CD4-positive, alpha-beta memory T cell (primary cell): ENCODE results near the gene SLC39A11. TPM values are rescaled to one million over a fixed set of nuclear protein-coding genes. Genes with fewer than 3 reads are reported as not detected.
"Not testable (repeated sequence)": the region's sequence is repeated elsewhere in the genome, so short reads cannot be mapped to it uniquely, and the experiment has no call there.

Source experiments
- CTCF ChIA-PET: fragments of 350-600 bp; sonication (Branson Sonifier 250); formaldehyde crosslinking; loops from one replicate; lab custom pipeline; 2021; ENCODE audit warnings: inconsistent platforms; ENCODE audit not compliant: partially characterized antibody; lab: Charles Lee
- POLR2A ChIA-PET: fragments of 350-600 bp; sonication (Branson Sonifier 250); formaldehyde crosslinking; loops from one replicate; lab custom pipeline; 2021; ENCODE audit not compliant: partially characterized antibody; lab: Charles Lee
- DNase-seq, 5 donors: peaks; one replicate each; pipeline versions ENCODE4 v3.0.0 to v3.0.0-alpha.2; 2020 to 2022; ENCODE audit warnings: mixed read lengths in 1 of 5
- H3K27ac ChIP-seq: one replicate; pipeline ENCODE4 v1.7.0; 2013; ENCODE audit warnings: low read depth, low read length
- H3K27me3 ChIP-seq: 2 replicates; pipeline ENCODE4 v1.7.0; 2013; ENCODE audit warnings: mild to moderate bottlenecking, low read length, moderate library complexity; ENCODE audit not compliant: insufficient read depth
- H3K36me3 ChIP-seq: 2 replicates; pipeline ENCODE4 v1.7.0; 2013; ENCODE audit warnings: mild to moderate bottlenecking, low read length, moderate library complexity; ENCODE audit not compliant: insufficient read depth
- H3K4me1 ChIP-seq: 2 replicates; pipeline ENCODE4 v1.7.0; 2013; ENCODE audit warnings: mild to moderate bottlenecking, low read length, moderate library complexity; ENCODE audit not compliant: insufficient read depth
- H3K4me3 ChIP-seq, 2 donors: one replicate each; pipeline ENCODE4 v1.7.0; 2013; ENCODE audit warnings: low read length in 2 of 2, mild to moderate bottlenecking in 1 of 2
- H3K9me3 ChIP-seq, 2 donors: one replicate each; pipeline ENCODE4 v1.7.0; 2013; ENCODE audit warnings: low read length in 2 of 2, control low read depth in 1 of 2; ENCODE audit not compliant: control insufficient read depth in 1 of 2
- H3K27ac Mint-ChIP-seq, 7 donors: one replicate each; pipeline ENCODE4 v1.8.0; 2020 to 2021; ENCODE audit warnings: mixed read lengths in 7 of 7, mild to moderate bottlenecking in 6 of 7, inconsistent platforms in 3 of 7, moderate library complexity in 3 of 7
- H3K27me3 Mint-ChIP-seq, 2 donors: one replicate each; pipeline ENCODE4 v1.8.0; 2020 to 2021; ENCODE audit warnings: mixed read lengths in 2 of 2
- H3K36me3 Mint-ChIP-seq, 2 donors: one replicate each; pipeline ENCODE4 v1.8.0; 2020 to 2021; ENCODE audit warnings: mixed read lengths in 2 of 2, inconsistent platforms in 1 of 2, mild to moderate bottlenecking in 1 of 2
- H3K4me1 Mint-ChIP-seq, 4 donors: one replicate each; pipeline ENCODE4 v1.8.0; 2020 to 2021; ENCODE audit warnings: mixed read lengths in 4 of 4, mild to moderate bottlenecking in 1 of 4
- H3K4me3 Mint-ChIP-seq, 8 donors: one replicate each; pipeline ENCODE4 v1.8.0; 2020 to 2021; ENCODE audit warnings: mixed read lengths in 8 of 8, mild to moderate bottlenecking in 7 of 8, moderate library complexity in 6 of 8, inconsistent platforms in 3 of 8
- H3K9me3 Mint-ChIP-seq, 8 donors: one replicate each; pipeline ENCODE4 v1.8.0; 2020 to 2021; ENCODE audit warnings: mixed read lengths in 8 of 8, mild to moderate bottlenecking in 5 of 8, inconsistent platforms in 3 of 8, moderate library complexity in 1 of 8
- intact Hi-C: fragments of 100-400 bp; cut with micrococcal nuclease; formaldehyde crosslinking; loops from one replicate; pipeline ENCODE4 v1.15.1; 2023
- polyA plus RNA-seq, 2 donors: library from polyadenylated mRNA; unstranded; fragments of 300-500 nt; fragmentation: Illumina TruSeq; gene quantifications; one replicate each; pipeline ENCODE4 v1.2.3, GENCODE V29; 2021
- total RNA-seq, 2 experiments: library from RNA; stranded (reverse); gene quantifications; one replicate each; pipeline ENCODE4 v1.2.3, GENCODE V29; 2021

The SLC39A11 gene
- total and polyA plus RNA-seq, 4 experiments from 2014 or later, result 15.9 to 23.7 (median 20.4) TPM

DNA sequence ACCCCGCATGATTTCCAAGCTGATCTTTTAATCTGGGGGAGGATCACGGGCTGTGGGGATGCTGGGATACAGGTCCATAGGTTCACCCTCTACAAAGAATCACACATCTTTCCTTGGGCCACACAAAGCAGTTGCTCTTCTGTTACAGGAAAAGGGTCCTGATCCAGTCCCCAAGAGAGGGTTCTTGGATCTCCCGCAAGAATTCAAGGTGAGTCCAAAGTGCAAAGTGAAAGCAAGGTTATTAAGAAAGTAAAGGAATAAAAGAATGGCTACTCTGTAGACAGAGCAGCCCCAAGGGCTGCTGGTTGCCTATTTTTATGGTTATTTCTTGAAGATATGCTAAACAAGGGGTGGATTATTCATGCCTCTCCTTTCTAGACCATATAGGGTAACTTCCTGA is 453.6 kb downstream of the SLC39A11 start:
- H3K4me3 ChIP-seq, H3K9me3 Mint-ChIP-seq, H3K4me3 Mint-ChIP-seq, H3K27ac Mint-ChIP-seq, H3K36me3 ChIP-seq, H3K27ac ChIP-seq, H3K27me3 ChIP-seq, intact Hi-C loops, POLR2A ChIA-PET, H3K36me3 Mint-ChIP-seq, H3K9me3 ChIP-seq, DNase-seq, CTCF ChIA-PET: not testable (repeated sequence)
- H3K4me1 ChIP-seq, result peaks cover 22% of the 10 kb centered on the region
- Mint-ChIP-seq H3K27me3 (peaks cover 0 to 10% of the 10 kb centered on the region in 2 donors), H3K4me1 (peaks cover 14 to 20% (median 17%) of the 10 kb centered on the region in 4 donors)

DNA sequence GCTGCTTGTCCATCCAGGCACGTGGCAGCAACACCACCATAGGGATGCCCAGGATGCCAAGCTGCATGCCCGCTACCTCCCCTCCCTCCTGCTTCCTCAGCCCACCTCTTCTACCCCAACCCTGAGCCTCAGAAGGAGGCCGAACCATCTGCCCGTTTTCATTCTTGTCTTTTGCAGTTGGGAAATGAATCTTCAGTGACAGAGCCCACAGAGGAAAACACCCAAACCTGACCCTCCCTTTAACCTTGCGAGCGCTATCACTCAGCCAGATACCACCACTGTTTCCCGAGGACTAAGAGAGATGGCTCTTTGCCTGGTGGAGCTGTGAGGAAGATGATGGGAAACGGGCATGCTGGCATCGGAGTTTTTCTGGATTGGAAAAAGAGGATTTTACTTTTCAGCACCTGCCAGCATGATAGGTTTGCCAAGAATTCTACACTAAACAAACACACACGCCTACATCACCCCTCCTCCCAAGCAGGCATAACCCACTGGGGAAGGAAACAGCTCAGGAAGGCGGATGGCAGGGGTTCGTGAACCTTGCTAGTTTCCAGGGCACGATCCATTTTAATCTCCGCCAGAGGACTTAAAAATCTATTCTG is 457.4 kb downstream of the SLC39A11 start:
- H3K27ac Mint-ChIP-seq, result peak overlapping the region; percentile 31 to 89 (median 80)

DNA sequence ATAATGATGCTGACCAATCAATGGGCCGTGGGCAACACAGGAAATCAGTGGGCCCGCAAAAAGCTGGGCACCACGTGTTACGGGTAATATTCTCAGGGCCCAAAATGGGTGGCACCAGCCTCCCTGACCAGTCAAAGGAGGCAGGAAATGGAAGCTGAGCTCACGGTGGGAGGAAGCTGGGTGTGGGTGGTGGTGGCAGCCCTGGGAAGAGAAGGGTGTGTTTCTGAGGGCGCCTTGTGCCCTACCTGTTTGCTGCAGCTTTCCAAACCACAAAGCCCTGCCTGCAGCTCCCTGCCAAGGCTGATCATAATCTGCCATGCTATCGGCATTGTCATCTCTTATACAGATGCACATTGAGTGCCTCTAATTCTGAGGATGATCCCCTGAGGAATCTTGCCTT is 457.9 kb downstream of the SLC39A11 start:
- H3K4me3 ChIP-seq, result peak overlapping the region in 1 of 2 donors; percentile 40
- DNase-seq, result peak; percentile 9 to 48 (median 30)

More for the DNA sequence above, 457.4 kb downstream of the SLC39A11 start:
- Histone ChIP-seq H3K9me3 (no peaks in the 10 kb centered on the region), H3K4me1 (peaks cover 22% of the 10 kb centered on the region), H3K36me3 (no peaks in the 10 kb centered on the region), H3K27me3 (no peaks in the 10 kb centered on the region), H3K27ac (peak overlapping the region; percentile 33), H3K4me3 (peak overlapping the region in 1 of 2 donors; percentile 40)
- no peak for DNase-seq
- no peaks in the 10 kb centered on the region for H3K27me3 Mint-ChIP-seq
- no peaks in the 10 kb centered on the region for H3K9me3 Mint-ChIP-seq
- CTCF ChIA-PET, result interaction anchor here (0.9 to 2.2 kb wide), 4 partner anchors 17 to 93 kb away, joined by 3 to 7 read pairs (median 4); no protein-coding TSS in a partner anchor
- intact Hi-C loops, result no loop called here
- H3K36me3 Mint-ChIP-seq, result no peaks in the 10 kb centered on the region
- H3K4me1 Mint-ChIP-seq, result peaks cover 20 to 26% (median 21%) of the 10 kb centered on the region in 4 donors
- POLR2A ChIA-PET, result interaction anchor here (0.6 to 1.6 kb wide), 4 partner anchors 16 to 957 kb away, joined by 3 to 10 read pairs (median 3); no protein-coding TSS in a partner anchor
- peak overlapping the region in 7 of 8 donors; percentile 26 to 75 (median 61) for H3K4me3 Mint-ChIP-seq

DNA sequence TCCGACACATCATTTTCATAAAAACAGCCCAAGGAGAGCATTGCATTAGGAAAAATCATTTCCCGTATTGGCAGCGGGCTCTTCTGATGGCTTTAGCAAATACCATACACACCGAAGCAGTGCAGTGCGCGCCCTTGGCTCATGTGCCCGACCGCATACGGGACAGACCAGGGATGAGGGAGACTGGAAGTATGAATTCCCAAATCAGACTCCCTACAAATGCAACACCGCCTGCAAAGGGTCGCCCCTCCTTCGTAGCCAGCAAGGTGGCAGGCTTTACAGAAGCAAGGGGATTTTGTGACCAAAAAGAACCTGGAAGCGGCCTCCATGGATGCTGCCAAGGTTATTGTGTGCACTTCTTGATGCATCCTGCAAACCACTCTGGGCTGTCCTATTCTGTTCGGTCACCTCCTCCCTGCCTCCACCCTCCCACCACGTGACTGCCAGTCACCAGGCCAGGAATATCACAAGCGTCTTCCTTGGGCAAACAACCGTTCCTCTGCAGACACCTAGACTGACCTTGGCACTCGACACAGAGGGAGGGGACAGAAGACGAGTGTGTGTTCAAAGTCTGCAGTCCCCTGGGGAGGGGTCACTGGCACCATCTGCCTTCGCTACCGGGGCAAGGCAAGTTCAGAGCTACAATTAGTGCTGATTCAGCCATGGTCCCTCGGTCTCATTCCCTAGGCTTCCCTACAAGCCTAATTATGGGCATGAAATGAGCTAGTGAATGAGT is 460.4 kb downstream of the SLC39A11 start:
- CTCF ChIA-PET, result interaction anchor here (0.7 kb wide), 1 partner anchor 93 kb away, joined by 3 read pairs; no protein-coding TSS in a partner anchor
- peak overlapping the region in 1 of 7 donors; percentile 69 for H3K27ac Mint-ChIP-seq
- no peaks in the 10 kb centered on the region for H3K27me3 ChIP-seq

More for the DNA sequence above, 457.9 kb downstream of the SLC39A11 start:
- ChIA-PET CTCF (interaction anchor here (0.9 to 2.2 kb wide), 4 partner anchors 16 to 93 kb away, joined by 3 to 7 read pairs (median 4); no protein-coding TSS in a partner anchor), POLR2A (interaction anchor here (0.6 to 1.6 kb wide), 5 partner anchors 15 to 957 kb away, joined by 3 to 10 read pairs (median 3); no protein-coding TSS in a partner anchor)
- Histone ChIP-seq H3K27ac (peak overlapping the region; percentile 33), H3K4me1 (peaks cover 22% of the 10 kb centered on the region), H3K9me3 (no peaks in the 10 kb centered on the region), H3K36me3 (no peaks in the 10 kb centered on the region), H3K27me3 (no peaks in the 10 kb centered on the region)
- intact Hi-C loops, result loop anchor here (5.0 kb wide), 1 partner anchor 42 kb away; no protein-coding TSS in a partner anchor
- Mint-ChIP-seq H3K36me3 (no peaks in the 10 kb centered on the region), H3K4me1 (peaks cover 20 to 26% (median 21%) of the 10 kb centered on the region in 4 donors), H3K27ac (peak overlapping the region; percentile 31 to 89 (median 80)), H3K4me3 (peak overlapping the region in 7 of 8 donors; percentile 26 to 75 (median 61)), H3K27me3 (no peaks in the 10 kb centered on the region), H3K9me3 (no peaks in the 10 kb centered on the region)

DNA sequence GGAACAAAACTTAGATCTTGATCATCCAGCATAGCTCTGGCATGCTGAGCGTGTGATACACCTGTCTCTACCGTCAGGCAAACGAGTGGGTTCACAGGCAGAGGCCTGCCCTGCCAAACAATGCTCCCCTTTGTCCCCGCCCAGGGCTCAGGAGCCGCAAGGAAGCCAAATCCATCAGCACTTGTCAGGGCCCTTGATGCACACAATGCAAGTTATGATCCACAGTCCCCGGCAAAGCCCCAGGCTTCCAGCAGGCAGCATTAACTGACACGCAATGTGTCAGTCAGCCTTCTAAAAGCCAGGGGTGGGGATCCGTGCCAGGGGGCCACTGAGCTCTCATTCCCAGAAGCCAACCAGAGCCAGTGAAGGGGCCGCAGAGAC is 460.9 kb downstream of the SLC39A11 start:
- Mint-ChIP-seq H3K36me3 (no peaks in the 10 kb centered on the region), H3K27ac (no peak overlapping the region), H3K4me1 (peaks cover 17 to 23% (median 20%) of the 10 kb centered on the region in 4 donors), H3K27me3 (no peaks in the 10 kb centered on the region), H3K4me3 (no peak overlapping the region), H3K9me3 (peaks cover 0 to 8% (median 0%) of the 10 kb centered on the region in 8 donors)
- ChIA-PET POLR2A (interaction anchor here (1.2 kb wide), 1 partner anchor 14 kb away, joined by 3 read pairs; no protein-coding TSS in a partner anchor), CTCF (no interaction called here)
- intact Hi-C loops, result loop anchor here (5.0 kb wide), 1 partner anchor 39 kb away; no protein-coding TSS in a partner anchor
- H3K9me3 ChIP-seq, result no peaks in the 10 kb centered on the region
- H3K27me3 ChIP-seq, result no peaks in the 10 kb centered on the region
- peaks cover 22% of the 10 kb centered on the region for H3K4me1 ChIP-seq
- DNase-seq, result no peak
- no peaks in the 10 kb centered on the region for H3K36me3 ChIP-seq
- no peak overlapping the region for H3K4me3 ChIP-seq
- no peak overlapping the region for H3K27ac ChIP-seq

More for the DNA sequence above, 460.4 kb downstream of the SLC39A11 start:
- intact Hi-C loops, result loop anchor here (5.0 kb wide), 1 partner anchor 40 kb away; no protein-coding TSS in a partner anchor
- H3K4me3 ChIP-seq, result no peak overlapping the region
- no peak overlapping the region for H3K4me3 Mint-ChIP-seq
- H3K4me1 ChIP-seq, result peaks cover 22% of the 10 kb centered on the region
- no peak overlapping the region for H3K27ac ChIP-seq
- H3K36me3 ChIP-seq, result no peaks in the 10 kb centered on the region
- POLR2A ChIA-PET, result interaction anchor here (1.2 to 1.8 kb wide), 2 partner anchors 14 to 39 kb away, joined by 3 read pairs; no protein-coding TSS in a partner anchor
- peaks cover 0 to 2% (median 0%) of the 10 kb centered on the region in 8 donors for H3K9me3 Mint-ChIP-seq
- no peaks in the 10 kb centered on the region for H3K36me3 Mint-ChIP-seq
- H3K9me3 ChIP-seq, result no peaks in the 10 kb centered on the region
- peaks cover 19 to 26% (median 20%) of the 10 kb centered on the region in 4 donors for H3K4me1 Mint-ChIP-seq
- H3K27me3 Mint-ChIP-seq, result no peaks in the 10 kb centered on the region
- DNase-seq, result no peak

DNA sequence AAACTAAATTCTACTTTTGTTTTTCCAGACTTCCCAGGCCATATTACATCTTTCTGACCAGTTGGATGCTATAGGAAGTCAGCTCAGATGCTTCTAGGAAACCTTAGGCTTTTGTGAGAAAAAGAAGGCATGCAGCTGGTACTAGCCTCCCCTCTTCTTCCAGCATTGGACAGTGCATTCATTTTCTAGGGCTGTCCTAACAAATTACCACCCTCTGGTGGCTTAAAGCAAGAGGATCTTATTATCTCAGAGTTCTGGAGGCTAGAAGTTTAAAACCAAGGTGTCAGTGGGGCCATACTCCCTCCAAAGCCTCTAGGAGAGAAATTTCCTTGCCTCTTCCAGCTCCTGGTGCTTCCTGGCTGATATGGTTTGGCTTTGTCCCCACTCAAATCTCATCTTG is 467.8 kb downstream of the SLC39A11 start:
- intact Hi-C loops, result no loop called here
- Mint-ChIP-seq H3K27me3 (peaks cover 2 to 8% of the 10 kb centered on the region in 2 donors), H3K27ac (no peak overlapping the region), H3K4me1 (peaks cover 0 to 6% (median under 1%) of the 10 kb centered on the region in 4 donors), H3K9me3 (peaks cover 0 to 14% (median 1%) of the 10 kb centered on the region in 8 donors), H3K4me3 (no peak overlapping the region), H3K36me3 (no peaks in the 10 kb centered on the region)
- H3K27me3 ChIP-seq, result no peaks in the 10 kb centered on the region
- no peaks in the 10 kb centered on the region for H3K4me1 ChIP-seq
- no peaks in the 10 kb centered on the region for H3K36me3 ChIP-seq
- CTCF ChIA-PET, result no interaction called here
- DNase-seq, result no peak
- POLR2A ChIA-PET, result no interaction called here
- no peaks in the 10 kb centered on the region for H3K9me3 ChIP-seq
- H3K4me3 ChIP-seq, result no peak overlapping the region
- no peak overlapping the region for H3K27ac ChIP-seq
